T follicular helper cell (primary cell): ENCODE measurements around the gene RAD51B.
"Not testable (repeated sequence)": the region's sequence is repeated elsewhere in the genome, so short reads cannot be mapped to it uniquely, and the experiment has no call there.

Experiments
- DNase-seq: peaks from one replicate; pipeline ENCODE4 v3.0.0-alpha.2; 2020; ENCODE audit warnings: low read depth

RAD51B gene

GRCh38 chr14:68115952-68116351, 296.4 kb downstream of the RAD51B start:
- not testable (repeated sequence) for DNase-seq

GRCh38 chr14:68122651-68123050, 303.1 kb downstream of the RAD51B start:
- DNase-seq, result no peak

GRCh38 chr14:68124050-68124449, 304.5 kb downstream of the RAD51B start:
- DNase-seq, result no peak

GRCh38 chr14:68124979-68125731, 305.6 kb downstream of the RAD51B start:
- DNase-seq, result no peak

GRCh38 chr14:68127166-68127565, 307.6 kb downstream of the RAD51B start:
- no peak for DNase-seq

- no peak for DNase-seq
Measured at GRCh38 chr14:68131907-68132306, 312.3 kb downstream of the RAD51B start.

- DNase-seq, result no peak
Measured at GRCh38 chr14:68132563-68133121, 313.1 kb downstream of the RAD51B start.

- DNase-seq, result no peak
Measured at GRCh38 chr14:68133856-68134255, 314.3 kb downstream of the RAD51B start.

GRCh38 chr14:68135028-68135427, 315.4 kb downstream of the RAD51B start:
- DNase-seq, result no peak

- no peak for DNase-seq
Measured at GRCh38 chr14:68135566-68135965, 316.0 kb downstream of the RAD51B start.

- no peak for DNase-seq
Measured at GRCh38 chr14:68137704-68138619, 318.4 kb downstream of the RAD51B start.

GRCh38 chr14:68139431-68140075, 320.0 kb downstream of the RAD51B start:
- DNase-seq, result no peak

- DNase-seq, result no peak
Measured at GRCh38 chr14:68140076-68140741, 320.6 kb downstream of the RAD51B start.

GRCh38 chr14:68140806-68141205, 321.2 kb downstream of the RAD51B start:
- no peak for DNase-seq

- no peak for DNase-seq
Measured at GRCh38 chr14:68141281-68142088, 321.9 kb downstream of the RAD51B start.

- no peak for DNase-seq
Measured at GRCh38 chr14:68143341-68143841, 323.8 kb downstream of the RAD51B start.

GRCh38 chr14:68144051-68144681, 324.6 kb downstream of the RAD51B start:
- DNase-seq, result no peak

GRCh38 chr14:68145036-68145435, 325.5 kb downstream of the RAD51B start:
- DNase-seq, result no peak

GRCh38 chr14:68145539-68145938, 326.0 kb downstream of the RAD51B start:
- no peak for DNase-seq

GRCh38 chr14:68146818-68147217, 327.2 kb downstream of the RAD51B start:
- no peak for DNase-seq
